ENCODE results near the gene LRRC31.

The LRRC31 gene

GRCh38 chr3:169818316-169818715 is 51.4 kb downstream of the LRRC31 start:
- DNase-seq (ENCODE audit: insufficient read length, low spot score), result no peak
- no peak for FAIRE-seq

- FAIRE-seq (no peak), DNase-seq (ENCODE audit: insufficient read length, low spot score) (no peak)
These were observed 54.1 kb downstream of the LRRC31 start for GRCh38 chr3:169815590-169816150.

GRCh38 chr3:169813757-169814517 is 55.8 kb downstream of the LRRC31 start:
- FAIRE-seq, result no peak
- DNase-seq (ENCODE audit: insufficient read length, low spot score), result no peak

- DNase-seq (ENCODE audit: insufficient read length, low spot score), result no peak
- FAIRE-seq, result no peak
These were observed 56.5 kb downstream of the LRRC31 start for GRCh38 chr3:169813278-169813677.

- no peak for FAIRE-seq
- DNase-seq (ENCODE audit: insufficient read length, low spot score), result no peak
These were observed 57.2 kb downstream of the LRRC31 start, which contains the start of the genes LRRC34 and LRRIQ4 for GRCh38 chr3:169812332-169813235. TSS of gene LRRC34 (minus strand) at chr3:169812904. CDS start at chr3:169812548, 356 bp downstream. TSS of gene LRRIQ4 (plus strand) at chr3:169812870. CDS start at chr3:169821922, 9,052 bp downstream.

GRCh38 chr3:169811631-169812331 is 58.0 kb downstream of the LRRC31 start:
- DNase-seq (ENCODE audit: insufficient read length, low spot score), result no peak
- FAIRE-seq, result no peak

GRCh38 chr3:169809230-169809795 is 60.4 kb downstream of the LRRC31 start:
- FAIRE-seq (no peak), DNase-seq (ENCODE audit: insufficient read length, low spot score) (no peak)

GRCh38 chr3:169804681-169805080 is 65.1 kb downstream of the LRRC31 start:
- DNase-seq (ENCODE audit: insufficient read length, low spot score), result no peak
- FAIRE-seq, result no peak

GRCh38 chr3:169792359-169792758 is 77.4 kb downstream of the LRRC31 start:
- DNase-seq (ENCODE audit: insufficient read length, low spot score), result no peak
- no peak for FAIRE-seq

- FAIRE-seq (no peak), DNase-seq (ENCODE audit: insufficient read length, low spot score) (no peak)
These were observed 78.9 kb downstream of the LRRC31 start for GRCh38 chr3:169790687-169791429.

GRCh38 chr3:169790219-169790618 is 79.5 kb downstream of the LRRC31 start:
- FAIRE-seq (no peak), DNase-seq (ENCODE audit: insufficient read length, low spot score) (no peak)

Measured in HTR-8/SVneo (cell line).